Subcutaneous abdominal adipose tissue (tissue), 5 donors: Measurements from ENCODE around the gene RNF13.

Experiments
- H3K27ac ChIP-seq: one replicate; pipeline ENCODE4 v1.7.0; 2013; ENCODE audit warnings: low read depth, mild to moderate bottlenecking, inconsistent platforms, low read length, moderate library complexity
- H3K27me3 ChIP-seq, 5 donors: one replicate each; pipeline ENCODE4 v1.7.0; 2013; ENCODE audit warnings: low read length in 5 of 5, inconsistent platforms in 1 of 5; ENCODE audit not compliant: control insufficient read depth in 5 of 5, insufficient read depth in 4 of 5
- H3K36me3 ChIP-seq, 5 donors: one replicate each; pipeline ENCODE4 v1.7.0; 2013; ENCODE audit warnings: low read length in 5 of 5; ENCODE audit not compliant: control insufficient read depth in 5 of 5, insufficient read depth in 5 of 5
- H3K4me1 ChIP-seq, 5 donors: one replicate each; pipeline ENCODE4 v1.7.0; 2013; ENCODE audit warnings: low read length in 5 of 5, mild to moderate bottlenecking in 3 of 5, moderate library complexity in 1 of 5; ENCODE audit not compliant: control insufficient read depth in 5 of 5, insufficient read depth in 5 of 5
- H3K4me3 ChIP-seq, 5 donors: one replicate each; pipeline ENCODE4 v1.7.0; 2013; ENCODE audit warnings: low read length in 5 of 5, low read depth in 1 of 5
- H3K9ac ChIP-seq, 5 donors: one replicate each; pipeline ENCODE4 v1.7.0; 2013; ENCODE audit warnings: low read length in 5 of 5, mild to moderate bottlenecking in 4 of 5, moderate library complexity in 3 of 5
- H3K9me3 ChIP-seq, 5 donors: one replicate each; pipeline ENCODE4 v1.7.0; 2013; ENCODE audit warnings: low read length in 5 of 5; ENCODE audit not compliant: control insufficient read depth in 5 of 5
- donor health status: healthy.
- donor health status: healthy.
- donor health status: healthy.
- donor health status: healthy.
- donor health status: healthy.

Gene RNF13

DNA sequence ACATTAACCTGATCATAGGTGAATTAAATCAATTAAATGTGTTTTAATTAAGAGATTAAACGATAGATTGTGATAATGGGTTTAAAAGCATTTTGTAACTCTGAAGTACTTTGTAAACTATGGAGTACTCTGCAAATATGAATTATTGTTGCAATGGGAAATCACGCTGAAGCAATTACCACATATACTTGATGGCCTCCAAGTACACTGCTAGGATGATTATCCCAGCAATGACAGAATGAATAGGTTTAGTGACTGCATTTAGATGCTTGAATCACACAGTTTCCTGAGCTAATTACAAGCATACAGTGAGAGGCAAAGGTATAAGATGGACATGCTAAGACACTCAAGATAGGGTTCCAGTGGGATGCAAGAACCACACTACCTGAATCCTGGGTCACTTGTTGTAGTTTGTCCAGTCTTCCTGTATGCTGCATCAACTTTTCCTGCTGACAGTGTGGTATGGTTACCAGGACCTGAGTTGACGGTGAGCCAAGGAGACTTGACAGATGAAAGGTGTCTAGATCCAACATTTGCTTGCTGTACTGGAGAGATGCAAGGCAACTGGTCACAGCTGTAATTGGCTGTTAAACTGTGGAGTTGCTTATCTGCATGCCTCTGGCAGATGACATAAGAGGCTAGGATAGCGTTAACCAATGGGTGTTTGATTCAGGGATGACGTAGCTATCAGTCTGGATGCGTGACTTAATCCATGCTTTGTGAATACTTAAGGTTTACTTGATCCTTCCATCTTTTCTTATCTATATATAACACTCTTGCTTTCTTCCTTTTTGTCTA is 38.0 kb downstream of the RNF13 start:
- H3K9me3 ChIP-seq: no peaks in the 10 kb centered on the region
- no peak overlapping the region for H3K9ac ChIP-seq
- H3K4me1 ChIP-seq: peaks cover 0 to 3% (median 0%) of the 10 kb centered on the region in 5 donors
- H3K27ac ChIP-seq: no peak overlapping the region
- H3K27me3 ChIP-seq: no peaks in the 10 kb centered on the region
- H3K4me3 ChIP-seq: no peak overlapping the region
- H3K36me3 ChIP-seq: peaks cover 24 to 36% (median 28%) of the 10 kb centered on the region in 5 donors

GRCh38 chr3:149858911-149859310 is 45.9 kb downstream of the RNF13 start:
- H3K9ac ChIP-seq: no peak overlapping the region
- no peak overlapping the region for H3K4me3 ChIP-seq
- H3K27me3 ChIP-seq: no peaks in the 10 kb centered on the region
- no peak overlapping the region for H3K27ac ChIP-seq
- H3K36me3 ChIP-seq: peaks cover 10 to 21% (median 14%) of the 10 kb centered on the region in 5 donors
- no peaks in the 10 kb centered on the region for H3K4me1 ChIP-seq
- no peaks in the 10 kb centered on the region for H3K9me3 ChIP-seq

GRCh38 chr3:149860881-149861280 is 47.9 kb downstream of the RNF13 start:
- H3K36me3 ChIP-seq: peaks cover 6 to 11% (median 6%) of the 10 kb centered on the region in 5 donors

DNA sequence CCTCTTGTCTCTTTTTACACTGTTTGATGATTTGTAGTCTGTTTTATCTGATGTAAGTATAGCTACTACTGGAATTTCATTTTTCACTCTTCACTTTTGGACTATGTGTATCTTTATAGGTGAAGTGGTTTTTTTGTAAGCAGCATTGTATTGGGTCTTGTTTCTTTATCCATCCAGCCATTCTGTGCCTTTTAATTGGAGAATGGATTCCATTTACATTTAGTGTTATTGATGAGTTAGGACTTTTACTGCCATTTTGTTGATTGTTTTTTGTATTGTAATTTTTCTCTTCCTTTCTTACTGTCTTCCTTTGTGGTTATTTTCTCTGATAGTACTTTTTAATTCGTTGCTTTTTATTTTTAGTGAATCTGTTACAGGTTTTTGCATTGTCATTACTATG is 54.5 kb downstream of the RNF13 start:
- H3K4me1 ChIP-seq: no peaks in the 10 kb centered on the region

More at GRCh38 chr3:149860881-149861280, 47.9 kb downstream of the RNF13 start:
- no peaks in the 10 kb centered on the region for H3K27me3 ChIP-seq
- H3K9ac ChIP-seq: no peak overlapping the region
- H3K9me3 ChIP-seq: no peaks in the 10 kb centered on the region
- no peaks in the 10 kb centered on the region for H3K4me1 ChIP-seq
- no peak overlapping the region for H3K4me3 ChIP-seq
- no peak overlapping the region for H3K27ac ChIP-seq

DNA sequence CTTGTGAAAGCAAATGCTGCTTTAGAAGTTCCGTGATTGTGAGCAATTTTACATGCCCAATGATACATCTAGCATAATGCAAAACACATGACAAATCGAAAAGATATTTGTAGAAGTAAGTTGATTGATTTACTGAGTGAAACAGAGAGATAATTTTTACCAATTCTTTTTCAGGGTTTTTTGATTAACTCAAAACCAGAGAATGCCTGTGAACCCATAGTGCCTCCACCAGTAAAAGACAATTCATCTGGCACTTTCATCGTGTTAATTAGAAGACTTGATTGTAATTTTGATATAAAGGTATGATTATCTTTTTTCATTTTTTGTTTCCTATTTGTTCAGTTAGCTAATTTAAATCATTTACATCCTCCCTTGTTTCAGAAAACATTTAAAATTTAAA is 58.8 kb downstream of the RNF13 start:
- Histone ChIP-seq H3K9ac (no peak overlapping the region), H3K4me3 (no peak overlapping the region), H3K36me3 (peaks cover 5 to 21% (median 13%) of the 10 kb centered on the region in 5 donors), H3K27me3 (no peaks in the 10 kb centered on the region), H3K9me3 (peaks cover 0 to 11% (median 8%) of the 10 kb centered on the region in 5 donors), H3K4me1 (no peaks in the 10 kb centered on the region), H3K27ac (no peak overlapping the region)

More for the DNA sequence above, 54.5 kb downstream of the RNF13 start:
- H3K27me3 ChIP-seq: no peaks in the 10 kb centered on the region
- H3K36me3 ChIP-seq: peaks cover 9 to 11% (median 9%) of the 10 kb centered on the region in 5 donors
- no peak overlapping the region for H3K27ac ChIP-seq
- H3K9ac ChIP-seq: no peak overlapping the region
- peaks cover 0 to 13% (median 9%) of the 10 kb centered on the region in 5 donors for H3K9me3 ChIP-seq
- no peak overlapping the region for H3K4me3 ChIP-seq

GRCh38 chr3:149872589-149872988 is 59.6 kb downstream of the RNF13 start:
- no peak overlapping the region for H3K4me3 ChIP-seq
- H3K4me1 ChIP-seq: no peaks in the 10 kb centered on the region
- peaks cover 0 to 4% (median 3%) of the 10 kb centered on the region in 5 donors for H3K9me3 ChIP-seq
- H3K27ac ChIP-seq: no peak overlapping the region
- no peaks in the 10 kb centered on the region for H3K27me3 ChIP-seq
- peaks cover 5 to 21% (median 13%) of the 10 kb centered on the region in 5 donors for H3K36me3 ChIP-seq
- no peak overlapping the region for H3K9ac ChIP-seq

DNA sequence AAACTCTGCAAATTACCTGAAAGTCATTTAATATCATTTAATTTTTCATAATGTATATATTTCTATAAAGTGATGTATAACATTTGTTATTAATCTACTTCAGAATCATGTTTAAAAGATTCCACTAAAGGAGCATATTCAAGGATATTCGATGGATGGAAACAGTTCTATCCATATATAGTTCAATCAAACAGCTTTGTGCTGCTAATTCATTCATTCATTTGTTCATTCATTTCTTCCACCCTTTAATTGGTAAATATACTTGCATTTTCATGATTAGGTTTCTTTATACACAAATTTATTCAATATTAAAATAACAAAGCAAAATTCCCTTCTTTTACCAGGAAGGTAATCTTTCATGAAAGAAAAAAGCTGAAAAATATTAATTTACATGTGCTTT is 64.7 kb downstream of the RNF13 start:
- no peaks in the 10 kb centered on the region for H3K9me3 ChIP-seq
- H3K9ac ChIP-seq: no peak overlapping the region
- no peaks in the 10 kb centered on the region for H3K4me1 ChIP-seq
- H3K27me3 ChIP-seq: no peaks in the 10 kb centered on the region
- no peak overlapping the region for H3K4me3 ChIP-seq
- no peak overlapping the region for H3K27ac ChIP-seq
- peaks cover under 1 to 15% (median 7%) of the 10 kb centered on the region in 5 donors for H3K36me3 ChIP-seq

GRCh38 chr3:149879872-149880271 is 66.9 kb downstream of the RNF13 start:
- Histone ChIP-seq H3K27me3 (no peaks in the 10 kb centered on the region), H3K4me3 (no peak overlapping the region), H3K4me1 (no peaks in the 10 kb centered on the region), H3K36me3 (peaks cover 0 to 8% (median 0%) of the 10 kb centered on the region in 5 donors), H3K27ac (no peak overlapping the region), H3K9me3 (peaks cover 3 to 4% (median 4%) of the 10 kb centered on the region in 5 donors), H3K9ac (no peak overlapping the region)

DNA sequence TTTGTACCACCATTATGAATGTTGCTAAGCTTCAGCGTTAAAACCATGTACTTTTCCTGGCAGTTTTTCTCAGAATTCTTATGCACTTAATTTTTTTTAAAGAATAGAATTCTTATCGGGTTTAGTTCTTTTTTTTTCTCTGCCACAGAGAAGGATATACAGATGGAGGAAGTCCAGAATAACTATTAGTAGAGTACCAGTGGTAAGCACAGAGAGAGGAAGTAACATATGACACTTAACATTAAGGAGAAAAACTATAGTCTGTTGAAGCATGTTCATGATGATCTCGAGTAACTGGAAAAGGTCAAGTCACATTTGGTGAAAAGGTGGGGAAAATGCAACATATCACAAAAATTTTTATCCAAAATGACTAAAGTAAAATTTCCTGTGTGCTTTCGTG is 68.9 kb downstream of the RNF13 start:
- Histone ChIP-seq H3K27ac (no peak overlapping the region), H3K9me3 (peaks cover 3 to 4% (median 4%) of the 10 kb centered on the region in 5 donors), H3K4me1 (no peaks in the 10 kb centered on the region), H3K9ac (no peak overlapping the region), H3K27me3 (no peaks in the 10 kb centered on the region), H3K36me3 (peaks cover 0 to 3% (median 0%) of the 10 kb centered on the region in 5 donors), H3K4me3 (no peak overlapping the region)

DNA sequence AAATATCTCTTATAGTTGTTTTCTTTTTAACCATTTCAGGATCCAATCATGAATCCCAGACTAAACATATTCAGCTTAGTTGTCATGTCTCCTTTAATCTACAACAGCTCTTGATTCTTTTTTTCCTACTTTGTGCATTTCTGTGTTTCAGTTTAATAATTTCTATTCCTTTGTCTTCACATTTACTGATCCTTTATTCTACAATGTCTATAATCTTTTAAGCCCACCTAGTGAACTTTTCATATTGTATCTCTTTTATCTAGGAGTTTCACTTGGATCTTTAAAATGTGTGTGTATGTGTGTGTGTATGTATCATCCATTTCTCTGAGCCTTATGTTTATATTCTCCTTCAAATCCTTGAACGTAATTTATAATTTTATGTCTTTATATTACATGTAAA is 70.1 kb downstream of the RNF13 start:
- Histone ChIP-seq H3K27me3 (no peaks in the 10 kb centered on the region), H3K4me1 (peaks cover 0 to 3% (median 0%) of the 10 kb centered on the region in 5 donors), H3K9ac (no peak overlapping the region), H3K36me3 (peaks cover 0 to 9% (median 3%) of the 10 kb centered on the region in 5 donors), H3K9me3 (peaks cover 3 to 4% (median 4%) of the 10 kb centered on the region in 5 donors), H3K4me3 (no peak overlapping the region), H3K27ac (no peak overlapping the region)
